IMR-90 (cell line): ENCODE measurements around the gene NCOA3. TPM values are rescaled to one million over a fixed set of nuclear protein-coding genes. Genes with fewer than 3 reads are reported as not detected.

ENCODE experiments used
- ATAC-seq: fragments of 200-7000 bp; cut with Tn5 transposase; 2 replicates; pipeline ENCODE4 v1.9.1; 2020; ENCODE audit warnings: low read depth, mild to moderate bottlenecking, moderate library complexity
- BruUV-seq: library from RNA; stranded (reverse); fragments of 400-500 nt; replicated peaks from 2 replicates; lab custom pipeline; 2021; lab: Mats Ljungman, UMichigan
- CTCF ChIA-PET: fragments of 300-600 bp; formaldehyde crosslinking; extraction: SDS; loops from one replicate; lab custom pipeline; 2021; ENCODE audit warnings: antibody characterized with exemption; lab: Yijun Ruan, JAX
- POLR2A ChIA-PET: fragments of 300-600 bp; sonication (Branson Sonifier 250); formaldehyde crosslinking; loops from one replicate; lab custom pipeline; 2022; ENCODE audit warnings: antibody characterized with exemption; ENCODE audit not compliant: unreplicated experiment; lab: Charles Lee
- DNase-seq: peaks from one replicate; pipeline ENCODE4 v3.0.0; 2013
- H2AFZ ChIP-seq: replicated peaks from 2 replicates; pipeline ENCODE3; 2013; ENCODE audit warnings: low read length, mild to moderate bottlenecking; ENCODE audit not compliant: poor library complexity
- H2AK5ac ChIP-seq: 2 replicates; pipeline ENCODE4 v1.6.1; 2013; ENCODE audit warnings: low read depth, low read length, inconsistent platforms
- H2AK9ac ChIP-seq: replicated peaks from 2 replicates; pipeline ENCODE3; 2013; ENCODE audit warnings: mild to moderate bottlenecking, low read depth, low read length, moderate library complexity; ENCODE audit not compliant: poor library complexity
- H2BK120ac ChIP-seq: 2 replicates; pipeline ENCODE4 v1.6.1; 2013; ENCODE audit warnings: low read depth, low read length, inconsistent platforms
- H2BK15ac ChIP-seq: 3 replicates; pipeline ENCODE4 v1.6.1; 2013; ENCODE audit warnings: low read depth, low read length, inconsistent platforms
- H2BK20ac ChIP-seq: 2 replicates; pipeline ENCODE4 v1.6.1; 2013; ENCODE audit warnings: low read depth, mild to moderate bottlenecking, inconsistent platforms, low read length, moderate library complexity
- H2BK5ac ChIP-seq: 2 replicates; pipeline ENCODE4 v1.6.1; 2013; ENCODE audit warnings: mild to moderate bottlenecking, low read depth, low read length, inconsistent platforms; ENCODE audit not compliant: poor library complexity, severe bottlenecking
- H3K14ac ChIP-seq: replicated peaks from 2 replicates; pipeline ENCODE4 v1.6.1; 2013; ENCODE audit warnings: low read depth, low read length, inconsistent platforms
- H3K18ac ChIP-seq: 2 replicates; pipeline ENCODE4 v1.6.1; 2013; ENCODE audit warnings: low read depth, low read length, control low read depth
- H3K23ac ChIP-seq: 2 replicates; pipeline ENCODE4 v1.6.1; 2013; ENCODE audit warnings: low read depth, low read length, inconsistent platforms
- H3K27ac ChIP-seq: 2 replicates; pipeline ENCODE4 v1.5.1; 2013; ENCODE audit warnings: mild to moderate bottlenecking, control low read depth, low read length; ENCODE audit not compliant: insufficient read depth
- H3K27me3 ChIP-seq: 2 replicates; pipeline ENCODE4 v1.6.1; 2013; ENCODE audit warnings: low read length; ENCODE audit not compliant: control insufficient read depth, insufficient read depth
- H3K36me3 ChIP-seq: 2 replicates; pipeline ENCODE4 v1.6.1; 2013; ENCODE audit warnings: low read length, mixed read lengths; ENCODE audit not compliant: control insufficient read depth, insufficient read depth
- H3K4ac ChIP-seq: 2 replicates; pipeline ENCODE4 v1.6.1; 2013; ENCODE audit warnings: low read depth, low read length, inconsistent platforms
- H3K4me1 ChIP-seq: 2 replicates; pipeline ENCODE4 v1.6.1; 2013; ENCODE audit warnings: low read length, mixed read lengths; ENCODE audit not compliant: control insufficient read depth, insufficient read depth
- H3K4me2 ChIP-seq: 2 replicates; pipeline ENCODE4 v1.6.1; 2013; ENCODE audit warnings: low read depth, mild to moderate bottlenecking, control low read depth, low read length, moderate library complexity
- H3K4me3 ChIP-seq: 2 replicates; pipeline ENCODE4 v1.5.1; 2013; ENCODE audit warnings: low read depth, mild to moderate bottlenecking, control low read depth, low read length, moderate library complexity; ENCODE audit not compliant: insufficient read depth
- H3K56ac ChIP-seq: 2 replicates; pipeline ENCODE4 v1.6.1; 2013; ENCODE audit warnings: low read length, inconsistent platforms; ENCODE audit not compliant: insufficient read depth; ENCODE audit errors: extremely low read depth
- H3K79me1 ChIP-seq, 2 experiments: 2 replicates each; pipeline ENCODE4 v1.6.1; 2013; ENCODE audit warnings: low read length in 2 of 2, inconsistent platforms in 1 of 2, low read depth in 1 of 2
- H3K9ac ChIP-seq: 2 replicates; pipeline ENCODE4 v1.6.1; 2013; ENCODE audit warnings: low read depth, low read length, control low read depth
- H3K9me1 ChIP-seq: 2 replicates; pipeline ENCODE4 v1.6.1; 2013; ENCODE audit warnings: low read length, inconsistent platforms; ENCODE audit not compliant: insufficient read depth
- H3K9me3 ChIP-seq: 2 replicates; pipeline ENCODE4 v1.6.1; 2013; ENCODE audit warnings: low read length; ENCODE audit not compliant: control insufficient read depth, insufficient read depth
- H4K20me1 ChIP-seq: 2 replicates; pipeline ENCODE4 v1.6.1; 2013; ENCODE audit warnings: low read length, inconsistent platforms; ENCODE audit not compliant: insufficient read depth
- H4K5ac ChIP-seq: 2 replicates; pipeline ENCODE4 v1.6.1; 2013; ENCODE audit warnings: mild to moderate bottlenecking, low read depth, low read length, control low read depth
- H4K8ac ChIP-seq, 2 experiments: 2 replicates each; pipeline ENCODE4 v1.6.1; 2013; ENCODE audit warnings: low read depth in 2 of 2, low read length in 2 of 2, control low read depth in 1 of 2, inconsistent platforms in 1 of 2
- H4K91ac ChIP-seq: 2 replicates; pipeline ENCODE4 v1.6.1; 2013; ENCODE audit warnings: low read depth, low read length, inconsistent platforms; ENCODE audit not compliant: insufficient read depth
- BHLHE40 ChIP-seq: fragments of 150-350 bp; IDR thresholded peaks from 2 replicates; pipeline ENCODE4 v1.6.1; 2016; ENCODE audit warnings: mild to moderate bottlenecking, low read depth, low read length
- CEBPB ChIP-seq: IDR thresholded peaks from 2 replicates; pipeline ENCODE4 v1.6.1; 2012; ENCODE audit warnings: low read depth, low read length, improper control_type of control experiment
- CHD1 ChIP-seq: IDR thresholded peaks from 2 replicates; pipeline ENCODE4 v1.6.1; 2012; ENCODE audit warnings: low read depth, low read length, improper control_type of control experiment
- FOS ChIP-seq: fragments of 150-350 bp; IDR thresholded peaks from 2 replicates; pipeline ENCODE4 v1.6.1; 2016; ENCODE audit warnings: low read depth, low read length
- MAFK ChIP-seq: IDR thresholded peaks from 2 replicates; pipeline ENCODE4 v1.6.1; 2012; ENCODE audit warnings: low read depth, low read length, improper control_type of control experiment
- MAZ ChIP-seq: IDR thresholded peaks from 2 replicates; pipeline ENCODE4 v1.6.1; 2012; ENCODE audit warnings: low read depth, mild to moderate bottlenecking, low read length, improper control_type of control experiment, moderate library complexity, borderline replicate concordance
- MXI1 ChIP-seq: IDR thresholded peaks from 2 replicates; pipeline ENCODE4 v1.6.1; 2012; ENCODE audit warnings: low read depth, mild to moderate bottlenecking, low read length, moderate library complexity, borderline replicate concordance
- NFE2L2 ChIP-seq: fragments of 150-350 bp; IDR thresholded peaks from 2 replicates; pipeline ENCODE4 v1.6.1; 2016; ENCODE audit warnings: low read depth, mild to moderate bottlenecking, low read length
- POLR2A ChIP-seq: IDR thresholded peaks from 2 replicates; pipeline ENCODE4 v1.6.1; 2012; ENCODE audit warnings: mild to moderate bottlenecking, low read depth, low read length
- RAD21 ChIP-seq: IDR thresholded peaks from 2 replicates; pipeline ENCODE4 v1.6.1; 2012; ENCODE audit warnings: low read length, improper control_type of control experiment
- RCOR1 ChIP-seq: IDR thresholded peaks from 2 replicates; pipeline ENCODE4 v1.6.1; 2012; ENCODE audit warnings: mild to moderate bottlenecking, low read length, improper control_type of control experiment; ENCODE audit not compliant: insufficient replicate concordance
- RFX5 ChIP-seq: IDR thresholded peaks from 2 replicates; pipeline ENCODE4 v1.8.0; 2012; ENCODE audit warnings: low read depth, mild to moderate bottlenecking, low read length, moderate library complexity
- SMC3 ChIP-seq: fragments of 150-350 bp; IDR thresholded peaks from 2 replicates; pipeline ENCODE4 v1.6.1; 2016; ENCODE audit warnings: low read depth, mild to moderate bottlenecking, antibody characterized with exemption, low read length, moderate library complexity
- WGBS, 2 experiments: methylation state at CpG; one replicate each; pipeline versions ENCODE4 v1.1.5 to v1.1.7; 2013; ENCODE audit warnings: missing lambda C conversion rate in 2 of 2; ENCODE audit not compliant: insufficient read length in 1 of 2; ENCODE audit errors: extremely low coverage in 2 of 2; 5-methylcytosine and 5-hydroxymethylcytosine counted together
- dilution Hi-C: fragments of 300-500 bp; cut with HindIII; formaldehyde crosslinking; loops from one replicate; pipeline ENCODE4 v1.14.3; 2018; ENCODE audit warnings: low sequenced_read_pairs; ENCODE audit not compliant: unreplicated experiment
- in situ Hi-C: fragments of 300-500 bp; cut with MboI; formaldehyde crosslinking; loops from 3 replicates; pipeline ENCODE4 v1.14.3; 2019; ENCODE audit warnings: low sequenced_read_pairs, inconsistent platforms, mixed read lengths
- intact Hi-C: fragments of 100-400 bp; cut with micrococcal nuclease; formaldehyde crosslinking; loops from 2 replicates; pipeline ENCODE4 v1.10.0; 2022
- polyA plus RNA-seq, 3 experiments: library from polyadenylated mRNA; depleted of rRNA; stranded (reverse); fragments of >200 nt; gene quantifications; 2 replicates each; pipeline ENCODE4 v1.2.3, GENCODE V29; 2012; ENCODE audit warnings: low replicate concordance in 1 of 3
- total RNA-seq: library from RNA; depleted of rRNA; stranded (reverse); fragments of >200 nt; gene quantifications from 2 replicates; pipeline ENCODE4 v1.2.3, GENCODE V29; 2012
- TF ChIP-seq, protein P1 (sequence below): conservative IDR thresholded peaks from 2 replicates; pipeline ENCODE4 v1.5.1; 2012; ENCODE audit warnings: mild to moderate bottlenecking, low read depth, low read length, improper control_type of control experiment
- TF ChIP-seq, protein P2 (sequence below): fragments of 150-350 bp; IDR thresholded peaks from 2 replicates; pipeline ENCODE4 v1.6.1; 2017; ENCODE audit warnings: mild to moderate bottlenecking, antibody characterized with exemption, low read length, low read depth
- TF ChIP-seq, protein P3 (sequence below): fragments of 150-350 bp; IDR thresholded peaks from 2 replicates; pipeline ENCODE4 v1.6.1; 2016; ENCODE audit warnings: low read depth, mild to moderate bottlenecking, low read length, moderate library complexity, borderline replicate concordance

The NCOA3 gene
- total and polyA plus RNA-seq, 2 of the 4 experiments (the other 2 are of a cell fraction) = 8.8 to 29.0 TPM

DNA sequence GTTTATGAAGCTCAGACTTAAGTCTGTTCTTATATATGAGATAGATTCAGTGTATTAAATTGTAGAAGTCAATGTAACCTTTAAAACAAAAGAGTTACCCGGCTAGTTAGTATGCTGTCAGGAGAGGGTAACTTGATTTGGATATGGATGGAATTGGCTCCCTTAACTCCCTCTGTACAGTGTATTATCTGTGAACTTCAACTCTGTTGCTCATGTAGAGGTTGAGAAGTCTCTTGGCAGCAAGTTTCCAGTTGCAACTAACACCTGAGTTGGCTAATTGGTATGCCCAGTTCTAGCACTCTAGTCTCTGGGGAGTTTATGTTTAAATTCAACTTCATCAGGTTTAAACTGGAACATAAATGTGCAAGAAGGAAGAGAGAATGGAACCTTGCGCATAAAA lies 111.0 kb downstream of the NCOA3 start:
- Histone ChIP-seq H3K4ac (no peak overlapping the region), H3K18ac (no peak overlapping the region), H3K9me1 (peaks cover 5% of the 10 kb centered on the region), H2BK120ac (no peak overlapping the region), H3K9ac (no peak overlapping the region), H3K4me3 (no peak overlapping the region), H4K8ac (no peak overlapping the region), H4K91ac (no peak overlapping the region), H2AK5ac (no peak overlapping the region), H3K27me3 (no peaks in the 10 kb centered on the region), H2BK15ac (no peak overlapping the region), H3K23ac (no peak overlapping the region), H4K5ac (no peak overlapping the region), H3K79me1 (peaks cover 10 to 22% of the 10 kb centered on the region in 2 experiments), H3K4me2 (no peak overlapping the region; the same call in 1 of the 2 replicates), H3K56ac (no peak overlapping the region), H3K27ac (no peak overlapping the region), H3K4me1 (peaks cover 7% of the 10 kb centered on the region), H2BK5ac (no peak overlapping the region), H3K14ac (no peak overlapping the region), H4K20me1 (no peaks in the 10 kb centered on the region), H3K9me3 (no peaks in the 10 kb centered on the region), H3K36me3 (no peaks in the 10 kb centered on the region), H2BK20ac (no peak overlapping the region), H2AFZ (no peak overlapping the region), H2AK9ac (no peak overlapping the region)
- DNase-seq (no peak), ATAC-seq (no peak)
- BruUV-seq = no TSS peak
- CTCF ChIA-PET = interaction anchor here (0.7 kb wide), 1 partner anchor 919 kb away, joined by 4 read pairs; no protein-coding TSS in a partner anchor
- no CpG with 5 or more reads among the region's 2 CpGs for WGBS, 2 experiments
- intact Hi-C loops (no loop called here), dilution Hi-C loops (no loop called here), in situ Hi-C loops (no loop called here)
- TF ChIP-seq SMC3 = no peak
- no peak for TF ChIP-seq MAFK
- no peak for TF ChIP-seq POLR2A
- TF ChIP-seq RFX5 = no peak
- no peak for TF ChIP-seq MXI1
- TF ChIP-seq, protein P1, sequence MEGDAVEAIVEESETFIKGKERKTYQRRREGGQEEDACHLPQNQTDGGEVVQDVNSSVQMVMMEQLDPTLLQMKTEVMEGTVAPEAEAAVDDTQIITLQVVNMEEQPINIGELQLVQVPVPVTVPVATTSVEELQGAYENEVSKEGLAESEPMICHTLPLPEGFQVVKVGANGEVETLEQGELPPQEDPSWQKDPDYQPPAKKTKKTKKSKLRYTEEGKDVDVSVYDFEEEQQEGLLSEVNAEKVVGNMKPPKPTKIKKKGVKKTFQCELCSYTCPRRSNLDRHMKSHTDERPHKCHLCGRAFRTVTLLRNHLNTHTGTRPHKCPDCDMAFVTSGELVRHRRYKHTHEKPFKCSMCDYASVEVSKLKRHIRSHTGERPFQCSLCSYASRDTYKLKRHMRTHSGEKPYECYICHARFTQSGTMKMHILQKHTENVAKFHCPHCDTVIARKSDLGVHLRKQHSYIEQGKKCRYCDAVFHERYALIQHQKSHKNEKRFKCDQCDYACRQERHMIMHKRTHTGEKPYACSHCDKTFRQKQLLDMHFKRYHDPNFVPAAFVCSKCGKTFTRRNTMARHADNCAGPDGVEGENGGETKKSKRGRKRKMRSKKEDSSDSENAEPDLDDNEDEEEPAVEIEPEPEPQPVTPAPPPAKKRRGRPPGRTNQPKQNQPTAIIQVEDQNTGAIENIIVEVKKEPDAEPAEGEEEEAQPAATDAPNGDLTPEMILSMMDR = no peak
- TF ChIP-seq, protein P2, sequence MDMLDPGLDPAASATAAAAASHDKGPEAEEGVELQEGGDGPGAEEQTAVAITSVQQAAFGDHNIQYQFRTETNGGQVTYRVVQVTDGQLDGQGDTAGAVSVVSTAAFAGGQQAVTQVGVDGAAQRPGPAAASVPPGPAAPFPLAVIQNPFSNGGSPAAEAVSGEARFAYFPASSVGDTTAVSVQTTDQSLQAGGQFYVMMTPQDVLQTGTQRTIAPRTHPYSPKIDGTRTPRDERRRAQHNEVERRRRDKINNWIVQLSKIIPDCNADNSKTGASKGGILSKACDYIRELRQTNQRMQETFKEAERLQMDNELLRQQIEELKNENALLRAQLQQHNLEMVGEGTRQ = no peak
- no peak for TF ChIP-seq MAZ
- TF ChIP-seq RCOR1 = no peak
- no peak for TF ChIP-seq NFE2L2
- no peak for TF ChIP-seq CEBPB
- no peak for TF ChIP-seq CHD1
- TF ChIP-seq, protein P3, sequence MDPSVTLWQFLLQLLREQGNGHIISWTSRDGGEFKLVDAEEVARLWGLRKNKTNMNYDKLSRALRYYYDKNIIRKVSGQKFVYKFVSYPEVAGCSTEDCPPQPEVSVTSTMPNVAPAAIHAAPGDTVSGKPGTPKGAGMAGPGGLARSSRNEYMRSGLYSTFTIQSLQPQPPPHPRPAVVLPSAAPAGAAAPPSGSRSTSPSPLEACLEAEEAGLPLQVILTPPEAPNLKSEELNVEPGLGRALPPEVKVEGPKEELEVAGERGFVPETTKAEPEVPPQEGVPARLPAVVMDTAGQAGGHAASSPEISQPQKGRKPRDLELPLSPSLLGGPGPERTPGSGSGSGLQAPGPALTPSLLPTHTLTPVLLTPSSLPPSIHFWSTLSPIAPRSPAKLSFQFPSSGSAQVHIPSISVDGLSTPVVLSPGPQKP = no peak
- TF ChIP-seq FOS = no peak
- no peak for TF ChIP-seq RAD21
- no peak for TF ChIP-seq BHLHE40
- POLR2A ChIA-PET = no interaction called here
